GM12875 (cell line): ENCODE results near the gene FOXS1.
"Not testable (repeated sequence)": the region's sequence is repeated elsewhere in the genome, so short reads cannot be mapped to it uniquely, and the experiment has no call there.

ENCODE experiments used
- H3K4me3 ChIP-seq: one replicate; pipeline ENCODE4 v1.5.1; 2011; ENCODE audit warnings: low read depth, low read length, control low read depth
- TF ChIP-seq, protein P1 (sequence below): IDR thresholded peaks from 2 replicates; pipeline ENCODE4 v1.5.1; 2011; ENCODE audit warnings: low read depth, mild to moderate bottlenecking, control low read depth, inconsistent platforms, low read length, moderate library complexity, borderline replicate concordance; ENCODE audit not compliant: insufficient read depth

The FOXS1 gene

DNA sequence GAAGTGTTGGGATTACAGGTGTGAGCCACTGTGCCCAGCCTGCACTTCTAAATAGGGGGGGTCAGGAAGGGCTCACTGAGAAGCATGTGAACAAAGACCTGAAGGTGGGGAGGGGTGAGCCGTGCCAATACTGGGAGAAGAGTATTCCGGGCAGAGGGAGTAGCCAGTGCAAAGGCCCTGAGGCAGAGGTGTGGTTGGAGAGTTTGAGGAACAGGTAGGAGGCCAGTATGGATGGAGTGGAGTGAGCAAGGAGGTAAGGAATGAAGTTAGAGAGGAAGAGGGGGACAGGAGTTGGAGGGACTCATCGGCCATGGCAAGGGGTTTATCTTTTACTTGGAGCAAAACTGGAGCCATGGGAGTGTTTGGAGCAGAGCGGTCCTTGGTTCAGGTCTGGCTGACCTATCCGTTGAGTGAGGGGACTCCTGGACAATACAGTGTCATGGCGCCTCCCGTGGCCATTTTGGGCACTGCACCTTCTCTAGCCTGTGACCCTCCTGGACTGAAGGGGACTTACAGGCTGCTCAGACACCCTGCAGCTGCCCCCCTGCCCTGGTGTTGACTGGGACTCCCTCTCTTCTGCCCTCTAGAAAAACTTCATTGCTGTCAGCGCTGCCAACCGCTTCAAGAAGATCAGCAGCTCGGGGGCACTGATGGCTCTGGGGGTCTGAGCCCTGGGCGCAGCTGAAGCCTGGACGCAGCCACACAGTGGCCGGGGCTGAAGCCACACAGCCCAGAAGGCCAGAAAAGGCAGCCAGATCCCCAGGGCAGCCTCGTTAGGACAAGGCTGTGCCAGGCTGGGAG lies 12.1 kb downstream of the FOXS1 start:
- no peak overlapping the region for H3K4me3 ChIP-seq
- TF ChIP-seq, protein P1, sequence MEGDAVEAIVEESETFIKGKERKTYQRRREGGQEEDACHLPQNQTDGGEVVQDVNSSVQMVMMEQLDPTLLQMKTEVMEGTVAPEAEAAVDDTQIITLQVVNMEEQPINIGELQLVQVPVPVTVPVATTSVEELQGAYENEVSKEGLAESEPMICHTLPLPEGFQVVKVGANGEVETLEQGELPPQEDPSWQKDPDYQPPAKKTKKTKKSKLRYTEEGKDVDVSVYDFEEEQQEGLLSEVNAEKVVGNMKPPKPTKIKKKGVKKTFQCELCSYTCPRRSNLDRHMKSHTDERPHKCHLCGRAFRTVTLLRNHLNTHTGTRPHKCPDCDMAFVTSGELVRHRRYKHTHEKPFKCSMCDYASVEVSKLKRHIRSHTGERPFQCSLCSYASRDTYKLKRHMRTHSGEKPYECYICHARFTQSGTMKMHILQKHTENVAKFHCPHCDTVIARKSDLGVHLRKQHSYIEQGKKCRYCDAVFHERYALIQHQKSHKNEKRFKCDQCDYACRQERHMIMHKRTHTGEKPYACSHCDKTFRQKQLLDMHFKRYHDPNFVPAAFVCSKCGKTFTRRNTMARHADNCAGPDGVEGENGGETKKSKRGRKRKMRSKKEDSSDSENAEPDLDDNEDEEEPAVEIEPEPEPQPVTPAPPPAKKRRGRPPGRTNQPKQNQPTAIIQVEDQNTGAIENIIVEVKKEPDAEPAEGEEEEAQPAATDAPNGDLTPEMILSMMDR: peak; percentile 97

DNA sequence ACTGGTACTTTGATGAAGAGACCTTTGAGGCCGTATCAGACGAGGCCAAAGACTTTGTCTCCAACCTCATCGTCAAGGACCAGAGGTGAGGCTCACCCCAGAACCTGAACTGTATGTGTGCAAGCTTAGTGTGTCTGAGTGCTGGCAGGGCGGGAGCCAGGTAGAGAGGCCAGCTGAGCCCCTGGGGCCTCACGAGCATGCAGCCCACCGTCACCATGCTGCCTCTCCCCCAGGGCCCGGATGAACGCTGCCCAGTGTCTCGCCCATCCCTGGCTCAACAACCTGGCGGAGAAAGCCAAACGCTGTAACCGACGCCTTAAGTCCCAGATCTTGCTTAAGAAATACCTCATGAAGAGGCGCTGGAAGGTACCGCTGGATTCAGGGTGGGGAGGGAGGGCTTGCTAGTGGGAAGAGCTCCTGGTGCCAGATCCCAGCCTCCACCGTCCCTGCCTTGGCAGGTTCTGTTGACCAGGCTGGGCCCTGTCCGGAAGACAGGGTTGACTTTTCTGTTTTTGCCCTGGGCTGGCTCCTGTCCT lies 13.6 kb downstream of the FOXS1 start:
- TF ChIP-seq, protein P1: no peak
- no peak overlapping the region for H3K4me3 ChIP-seq

DNA sequence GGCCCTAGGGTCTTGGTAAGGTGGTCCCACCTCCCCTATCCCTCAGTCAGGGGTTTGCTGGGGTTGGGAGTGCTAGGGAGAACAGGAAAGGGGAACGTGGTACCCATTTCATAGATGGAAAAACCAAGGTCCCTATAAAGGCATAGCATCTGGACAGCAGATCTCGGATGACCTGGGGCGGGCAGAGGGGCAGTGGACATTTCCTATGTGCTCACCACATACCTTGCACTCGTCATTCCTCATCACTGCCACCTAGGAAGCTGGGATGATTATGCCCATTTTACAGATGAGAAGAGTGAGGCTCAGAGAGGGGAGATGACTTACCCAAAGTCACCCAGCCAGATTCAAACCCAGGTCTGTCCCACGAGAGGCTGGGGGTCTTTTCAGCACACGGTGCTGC lies 14.2 kb downstream of the FOXS1 start:
- TF ChIP-seq, protein P1: no peak
- H3K4me3 ChIP-seq: no peak overlapping the region

DNA sequence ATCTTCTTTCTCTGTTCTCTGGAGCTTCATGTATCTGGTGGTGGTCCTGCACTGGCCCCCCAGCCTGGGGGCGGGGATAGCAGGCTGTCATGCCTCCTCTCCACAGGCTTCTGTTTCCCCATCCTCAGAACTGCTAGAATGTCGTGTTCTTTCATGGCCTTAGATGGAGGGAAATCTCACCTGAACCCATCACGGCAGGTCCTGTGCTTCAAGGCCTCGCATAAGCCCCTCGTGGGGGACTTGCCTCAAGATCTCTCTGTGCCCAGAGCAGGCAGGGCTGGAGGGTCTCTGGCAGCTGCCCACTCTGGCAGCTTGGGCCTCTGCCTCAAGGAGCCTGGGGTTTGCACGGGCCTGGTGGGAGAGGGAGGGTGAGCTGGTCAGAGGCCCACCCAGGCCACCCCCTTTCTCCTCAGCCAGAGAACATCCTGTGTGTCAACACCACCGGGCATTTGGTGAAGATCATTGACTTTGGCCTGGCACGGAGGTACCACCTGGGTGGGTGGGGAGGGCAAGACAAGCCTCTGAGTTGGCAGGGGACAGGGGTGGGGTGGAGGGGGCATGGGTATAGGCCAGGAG lies 14.9 kb downstream of the FOXS1 start:
- no peak overlapping the region for H3K4me3 ChIP-seq
- TF ChIP-seq, protein P1: no peak

DNA sequence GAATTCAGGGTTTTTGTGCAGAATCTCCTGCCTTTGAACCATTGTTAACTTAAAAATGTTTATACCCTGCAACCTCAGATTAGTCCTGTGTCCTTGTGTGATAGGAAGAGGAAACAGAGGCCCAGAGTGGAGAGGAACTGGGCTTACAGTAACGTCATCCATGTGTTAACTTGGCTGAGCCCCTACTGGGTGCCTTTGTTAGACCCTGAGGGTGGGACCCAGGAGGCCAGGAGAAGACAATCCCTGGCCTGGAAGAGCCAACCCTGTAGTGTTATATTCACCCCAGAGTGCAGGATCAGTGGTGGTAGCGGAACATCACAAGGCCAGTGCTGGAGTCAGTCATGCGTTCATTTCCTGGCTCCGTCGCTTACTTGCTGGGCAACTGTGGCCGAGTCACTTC lies 15.7 kb downstream of the FOXS1 start:
- TF ChIP-seq, protein P1: no peak
- H3K4me3 ChIP-seq: no peak overlapping the region

DNA sequence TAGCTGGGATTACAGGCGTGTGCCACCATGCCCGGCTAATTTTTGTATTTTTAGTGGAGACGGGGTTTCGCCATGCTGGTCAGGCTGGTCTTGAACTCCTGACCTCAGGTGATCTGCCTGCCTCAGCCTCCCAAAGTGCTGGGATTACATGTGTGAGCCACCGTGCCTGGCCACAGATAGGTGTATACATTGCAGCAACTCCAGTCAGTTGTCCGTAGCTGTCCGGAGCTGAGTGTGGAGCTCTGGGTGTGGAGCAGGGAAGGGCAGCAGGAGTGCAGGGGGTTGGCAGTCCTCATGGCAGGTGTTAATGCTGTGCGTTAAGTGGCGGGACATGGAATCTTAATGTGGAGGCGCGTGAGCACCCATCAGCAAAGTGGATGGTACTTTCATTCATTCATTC lies 17.4 kb downstream of the FOXS1 start:
- H3K4me3 ChIP-seq: not testable (repeated sequence)

DNA sequence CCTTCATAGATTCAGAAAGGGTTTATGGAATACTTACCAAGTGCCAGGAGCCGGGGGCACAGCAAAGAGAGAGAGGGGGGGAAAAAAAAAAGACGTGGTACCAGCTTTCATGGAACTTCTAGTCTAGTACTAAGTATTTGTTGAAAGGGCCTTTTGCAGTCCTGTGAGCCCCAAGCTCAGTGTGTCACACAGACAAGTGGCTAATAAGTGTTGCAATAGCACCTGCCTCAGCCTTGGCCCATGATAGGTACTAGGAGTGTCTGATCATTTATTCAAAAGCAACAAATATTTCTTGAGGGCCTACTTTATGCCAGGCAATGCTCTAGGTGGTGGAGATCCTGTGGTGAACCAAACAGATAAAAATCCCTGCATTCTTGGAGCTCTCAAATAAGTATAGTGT lies 18.3 kb downstream of the FOXS1 start:
- H3K4me3 ChIP-seq: no peak overlapping the region
- TF ChIP-seq, protein P1: no peak
